Liver (tissue), 3 donors: Measurements from ENCODE around the gene TOLLIP.

Experiments used
- CTCF ChIP-seq: fragments of 150-350 bp; IDR thresholded peaks from 2 replicates; pipeline ENCODE4 v1.5.1; 2017; ENCODE audit warnings: improper control_type of control experiment, low read depth, low read length; ENCODE audit not compliant: missing input control
- GABPA ChIP-seq, 2 donors: IDR thresholded peaks in 1 of 2; conservative IDR thresholded peaks in 1 of 2; 2 replicates each; pipeline ENCODE4 v1.6.1; 2016; ENCODE audit warnings: antibody characterized with exemption in 2 of 2, mild to moderate bottlenecking in 1 of 2, moderate library complexity in 1 of 2
- TAF1 ChIP-seq: conservative IDR thresholded peaks from 2 replicates; pipeline ENCODE4 v1.6.1; 2016; ENCODE audit warnings: antibody characterized with exemption, mild to moderate bottlenecking
- donor health status: healthy.
- donor health status: healthy.

- no peak for TF ChIP-seq CTCF
- no peak for TF ChIP-seq TAF1
- no peak for TF ChIP-seq GABPA (IDR thresholded peaks at IDR 0.05 in 1 of 2, conservative IDR thresholded peaks at IDR 0.05 in 1 of 2)
Measured at GRCh38 chr11:1356478-1356960, 47.1 kb upstream of the TOLLIP start.
